ENCODE measurements around the gene PTGES2.
A peak's percentile ranks its signal among the peaks of the same experiment; 100 is the strongest.
"Not testable (repeated sequence)": the region's sequence is repeated elsewhere in the genome, so short reads cannot be mapped to it uniquely, and the experiment has no call there.

The PTGES2 gene

GRCh38 chr9:128118472-128118857 is 9.1 kb downstream of the PTGES2 start:
- no peak for DNase-seq

DNA sequence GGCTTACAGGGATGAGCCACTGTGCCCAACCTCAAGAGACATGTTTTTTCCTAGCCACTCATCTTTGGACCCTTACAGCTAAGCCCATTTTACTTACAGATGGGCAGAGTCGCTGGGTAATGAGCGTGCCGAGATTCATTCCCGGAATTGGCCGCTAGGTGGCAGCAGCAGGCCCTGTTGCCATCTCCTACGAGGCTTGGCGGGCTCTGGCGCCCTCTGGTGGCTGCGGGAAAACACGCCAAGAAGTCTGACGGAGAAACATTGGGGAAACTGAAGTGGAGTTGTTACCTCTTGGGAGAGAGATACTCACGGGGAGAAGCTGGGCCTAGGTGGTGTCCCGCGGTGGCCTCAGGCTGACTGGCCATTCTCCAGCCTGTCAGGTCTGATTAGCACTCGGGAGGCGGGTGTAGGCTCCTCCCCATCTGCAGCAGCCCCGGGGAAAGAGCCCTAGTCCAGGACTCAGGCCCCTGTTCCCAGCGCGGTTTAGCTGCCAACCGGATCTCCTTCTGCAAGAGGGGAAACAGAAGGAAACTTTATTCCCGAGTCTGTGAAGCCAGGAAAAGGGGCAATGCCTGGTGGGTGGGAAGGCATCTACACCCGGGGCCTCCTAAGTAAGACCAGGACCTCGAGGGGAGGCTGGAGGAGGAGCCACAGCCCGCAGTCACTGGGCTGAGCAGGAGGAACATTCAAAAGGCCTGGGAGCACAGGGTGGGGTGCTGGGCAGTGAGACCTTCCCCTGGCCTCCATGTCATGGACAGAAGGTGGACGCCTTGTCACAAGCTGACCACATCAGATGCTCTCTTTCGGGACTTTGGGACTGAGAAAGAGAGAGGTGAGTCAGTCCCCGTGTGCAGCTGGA is 9.7 kb downstream of the PTGES2 start:
- DNase-seq, result peak; percentile 99

DNA sequence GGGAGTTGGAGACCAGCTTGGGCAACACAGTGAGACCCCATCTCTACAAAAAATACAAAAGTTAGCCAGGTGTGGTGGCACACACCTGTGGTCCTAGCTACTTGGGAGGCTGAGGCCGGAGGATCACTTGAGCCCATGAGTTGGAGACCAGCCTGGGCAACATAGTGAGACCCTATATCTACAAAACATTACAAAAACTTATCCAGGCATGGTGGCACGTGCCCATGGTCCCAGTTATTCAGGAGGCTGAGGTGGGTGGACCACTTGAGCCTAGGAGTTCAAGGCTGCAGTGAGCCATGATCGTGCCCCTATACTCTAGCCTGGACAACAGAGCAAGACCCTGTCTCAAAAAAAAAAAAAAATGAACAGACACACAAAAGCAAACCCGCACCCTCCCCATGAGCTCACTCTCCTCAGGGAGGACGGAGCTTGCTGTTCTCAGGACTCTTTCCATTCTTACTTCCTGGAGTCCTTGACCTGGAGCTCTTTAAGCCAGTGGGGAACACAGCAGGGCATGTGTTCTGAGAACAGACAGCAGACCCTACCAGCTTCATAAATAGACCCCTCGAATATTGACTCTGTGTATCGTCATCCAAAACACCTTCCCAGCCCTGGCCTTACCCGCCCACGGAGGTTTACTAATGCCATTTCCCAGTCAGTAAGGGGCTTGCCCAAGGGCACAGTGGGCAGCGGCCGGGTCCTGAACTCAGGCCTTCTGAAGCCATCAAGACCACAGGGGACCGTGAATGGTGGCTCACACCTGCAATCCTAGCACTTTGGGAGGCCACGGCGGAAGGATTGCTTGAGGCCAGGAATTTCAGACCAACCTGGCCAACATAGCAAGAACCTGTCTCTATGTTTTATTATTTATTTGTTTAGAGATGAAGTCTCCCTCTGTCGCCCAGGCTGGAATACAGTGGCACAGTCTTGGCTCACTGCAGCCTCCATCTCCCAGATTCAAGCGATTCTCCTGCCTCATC is 11.1 kb downstream of the PTGES2 start:
- DNase-seq, result no peak

GRCh38 chr9:128115187-128116103 is 12.1 kb downstream of the PTGES2 start:
- no peak for DNase-seq

- no peak for DNase-seq
These were observed 13.0 kb downstream of the PTGES2 start for GRCh38 chr9:128114326-128115186.

GRCh38 chr9:128113526-128114325 is 13.8 kb downstream of the PTGES2 start:
- DNase-seq, result no peak

- not testable (repeated sequence) for DNase-seq
These were observed 15.8 kb downstream of the PTGES2 start for GRCh38 chr9:128111726-128112125.

DNA sequence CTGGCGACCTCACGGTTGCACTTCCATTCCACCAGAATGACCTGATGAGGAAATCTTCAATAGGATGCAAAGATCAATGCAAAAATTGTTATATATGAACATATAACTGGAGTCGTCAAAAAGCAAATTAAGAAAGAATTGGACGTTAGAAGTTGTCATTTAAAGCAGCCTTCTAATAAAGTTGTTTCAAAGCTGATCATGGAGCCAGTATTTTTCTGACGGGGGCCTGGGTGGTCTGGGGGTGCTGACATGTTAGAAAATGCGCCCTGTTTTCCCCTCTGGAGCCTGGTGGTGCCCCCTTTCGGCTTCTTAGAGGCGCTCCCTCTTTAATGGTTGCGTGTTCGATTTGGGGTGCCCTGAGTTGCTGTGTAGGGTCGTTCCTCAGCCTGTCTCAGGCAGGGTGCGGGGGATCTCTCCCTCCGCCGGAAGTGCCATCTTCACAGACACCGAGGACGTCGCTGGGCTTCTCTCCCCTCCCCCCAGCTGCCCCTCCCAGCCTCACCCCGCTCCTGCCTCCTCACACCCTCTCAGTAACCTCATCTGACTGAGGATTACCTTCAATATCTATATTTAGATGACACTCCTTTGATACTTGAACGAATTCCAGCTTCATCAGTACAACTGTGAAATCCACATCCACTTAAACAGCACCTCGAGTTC is 18.3 kb downstream of the PTGES2 start:
- no peak for DNase-seq

DNA sequence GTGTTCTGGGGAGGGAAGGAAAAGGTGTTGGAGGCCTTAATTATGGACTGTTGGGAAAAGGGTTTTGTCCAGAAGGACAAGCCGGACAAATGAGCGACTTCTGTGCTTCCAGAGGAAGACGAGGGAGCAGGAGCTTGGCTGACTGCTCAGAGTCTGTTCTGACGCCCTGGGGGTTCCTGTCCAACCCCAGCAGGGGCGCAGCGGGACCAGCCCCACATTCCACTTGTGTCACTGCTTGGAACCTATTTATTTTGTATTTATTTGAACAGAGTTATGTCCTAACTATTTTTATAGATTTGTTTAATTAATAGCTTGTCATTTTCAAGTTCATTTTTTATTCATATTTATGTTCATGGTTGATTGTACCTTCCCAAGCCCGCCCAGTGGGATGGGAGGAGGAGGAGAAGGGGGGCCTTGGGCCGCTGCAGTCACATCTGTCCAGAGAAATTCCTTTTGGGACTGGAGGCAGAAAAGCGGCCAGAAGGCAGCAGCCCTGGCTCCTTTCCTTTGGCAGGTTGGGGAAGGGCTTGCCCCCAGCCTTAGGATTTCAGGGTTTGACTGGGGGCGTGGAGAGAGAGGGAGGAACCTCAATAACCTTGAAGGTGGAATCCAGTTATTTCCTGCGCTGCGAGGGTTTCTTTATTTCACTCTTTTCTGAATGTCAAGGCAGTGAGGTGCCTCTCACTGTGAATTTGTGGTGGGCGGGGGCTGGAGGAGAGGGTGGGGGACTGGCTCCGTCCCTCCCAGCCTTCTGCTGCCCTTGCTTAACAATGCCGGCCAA is 19.1 kb downstream of the PTGES2 start:
- no peak for DNase-seq

GRCh38 chr9:128107468-128108268 is 19.9 kb downstream of the PTGES2 start:
- DNase-seq, result no peak

DNA sequence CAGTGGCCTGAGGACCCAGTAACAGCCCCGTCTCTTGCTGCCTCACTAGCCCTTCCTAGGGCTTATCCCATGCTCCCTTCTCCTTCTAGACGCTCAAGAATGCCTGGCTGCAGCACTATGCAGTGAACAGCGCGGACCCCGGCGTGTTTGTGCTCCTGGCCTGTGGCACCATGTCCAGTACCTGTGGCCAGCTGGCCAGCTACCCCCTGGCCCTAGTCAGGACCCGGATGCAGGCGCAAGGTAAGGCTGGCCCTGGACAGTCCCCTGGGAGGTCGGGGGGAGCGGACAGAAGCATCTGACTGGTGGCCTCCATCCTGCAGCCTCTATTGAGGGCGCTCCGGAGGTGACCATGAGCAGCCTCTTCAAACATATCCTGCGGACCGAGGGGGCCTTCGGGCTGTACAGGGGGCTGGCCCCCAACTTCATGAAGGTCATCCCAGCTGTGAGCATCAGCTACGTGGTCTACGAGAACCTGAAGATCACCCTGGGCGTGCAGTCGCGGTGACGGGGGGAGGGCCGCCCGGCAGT is 20.5 kb downstream of the PTGES2 start:
- DNase-seq, result no peak

GRCh38 chr9:128106181-128106939 is 21.2 kb downstream of the PTGES2 start:
- no peak for DNase-seq

GRCh38 chr9:128105538-128106175 is 21.9 kb downstream of the PTGES2 start:
- DNase-seq, result no peak

DNA sequence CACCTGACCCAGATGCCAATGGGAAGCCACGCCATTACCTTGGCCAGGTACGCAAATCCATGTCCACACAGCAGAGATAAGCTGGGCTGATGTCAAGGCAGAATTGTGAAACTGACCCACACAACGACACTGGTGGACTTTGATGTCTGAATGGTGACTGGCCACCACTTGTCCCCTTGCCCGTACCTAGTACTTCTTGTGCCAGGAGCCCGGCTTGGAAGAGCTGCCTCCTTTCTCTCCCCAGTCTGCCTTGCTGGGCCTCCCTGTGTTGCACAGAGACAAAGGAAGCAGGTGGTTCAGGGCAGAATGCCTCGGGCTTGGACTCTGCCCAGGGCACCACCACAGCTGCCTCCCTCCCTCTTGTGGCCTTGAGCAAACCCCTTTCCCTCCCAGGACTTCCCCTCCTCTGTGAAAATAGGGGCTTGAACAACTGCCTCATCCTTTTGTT is 23.3 kb downstream of the PTGES2 start:
- DNase-seq, result no peak

- DNase-seq, result peak; percentile 41
These were observed 24.0 kb downstream of the PTGES2 start for GRCh38 chr9:128103589-128103962.

DNA sequence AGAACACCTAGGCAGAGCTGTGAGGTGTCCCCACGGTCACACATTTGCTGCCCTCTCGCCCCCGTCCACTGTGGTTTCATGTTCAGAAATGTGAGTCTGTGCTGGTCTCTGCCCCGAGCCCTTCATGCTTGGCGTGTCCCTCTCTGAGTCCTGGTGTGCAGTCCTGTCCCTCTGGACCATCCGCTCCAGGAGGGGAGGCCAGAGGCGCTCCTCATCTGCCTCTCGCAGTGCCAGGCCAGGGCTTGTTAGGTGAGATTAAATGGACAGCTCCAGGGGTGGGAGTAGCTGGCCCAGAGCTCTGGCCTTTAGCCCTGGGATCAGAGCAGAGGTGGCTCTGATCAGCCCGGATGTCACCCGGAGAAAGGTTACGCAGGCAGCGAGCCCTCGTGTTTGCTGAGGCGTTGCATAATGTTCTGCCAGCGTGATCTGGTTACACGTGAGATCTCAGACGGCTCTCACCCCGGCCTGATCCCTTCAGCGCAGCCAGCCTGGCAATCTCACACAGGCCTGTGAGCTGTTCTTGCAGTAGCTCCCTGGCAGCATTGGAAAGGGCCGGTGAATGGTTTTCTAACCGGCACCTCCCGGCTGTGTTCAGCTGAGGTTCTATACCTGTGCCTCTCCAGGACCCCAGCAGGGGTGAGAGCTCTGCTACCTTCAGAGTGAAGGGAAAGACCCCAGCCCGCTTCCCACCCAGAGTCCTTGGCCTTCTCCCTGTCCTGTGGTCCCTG is 24.5 kb downstream of the PTGES2 start:
- no peak for DNase-seq
